ENCODE results near the gene PICK1.
"Not testable (repeated sequence)": the region's sequence is repeated elsewhere in the genome, so short reads cannot be mapped to it uniquely, and the experiment has no call there.

PICK1 gene

GRCh38 chr22:38114484-38115398 lies 57.5 kb downstream of the PICK1 start:
- peak; percentile 46 for DNase-seq (ENCODE audit: low read depth)

GRCh38 chr22:38115423-38116205 lies 58.4 kb downstream of the PICK1 start:
- DNase-seq (ENCODE audit: low read depth): no peak

- not testable (repeated sequence) for DNase-seq (ENCODE audit: low read depth)
Observed at GRCh38 chr22:38117556-38117955, 60.4 kb downstream of the PICK1 start.

GRCh38 chr22:38118182-38118581 lies 61.0 kb downstream of the PICK1 start:
- DNase-seq (ENCODE audit: low read depth): no peak

- not testable (repeated sequence) for DNase-seq (ENCODE audit: low read depth)
Observed at GRCh38 chr22:38118747-38119146, 61.5 kb downstream of the PICK1 start.

- no peak for DNase-seq (ENCODE audit: low read depth)
Observed at GRCh38 chr22:38120359-38121110, 63.3 kb downstream of the PICK1 start.

GRCh38 chr22:38122616-38123015 lies 65.4 kb downstream of the PICK1 start:
- no peak for DNase-seq (ENCODE audit: low read depth)

- DNase-seq (ENCODE audit: low read depth): no peak
Observed at GRCh38 chr22:38124236-38124974, 67.2 kb downstream of the PICK1 start.

GRCh38 chr22:38125038-38125610 lies 67.9 kb downstream of the PICK1 start:
- DNase-seq (ENCODE audit: low read depth): no peak
